Measurements from ENCODE around the gene C1QTNF12.

GRCh38 chr1:1241588-1242219 lies 4.8 kb downstream of the C1QTNF12 start:
- TF ChIP-seq, protein P1, sequence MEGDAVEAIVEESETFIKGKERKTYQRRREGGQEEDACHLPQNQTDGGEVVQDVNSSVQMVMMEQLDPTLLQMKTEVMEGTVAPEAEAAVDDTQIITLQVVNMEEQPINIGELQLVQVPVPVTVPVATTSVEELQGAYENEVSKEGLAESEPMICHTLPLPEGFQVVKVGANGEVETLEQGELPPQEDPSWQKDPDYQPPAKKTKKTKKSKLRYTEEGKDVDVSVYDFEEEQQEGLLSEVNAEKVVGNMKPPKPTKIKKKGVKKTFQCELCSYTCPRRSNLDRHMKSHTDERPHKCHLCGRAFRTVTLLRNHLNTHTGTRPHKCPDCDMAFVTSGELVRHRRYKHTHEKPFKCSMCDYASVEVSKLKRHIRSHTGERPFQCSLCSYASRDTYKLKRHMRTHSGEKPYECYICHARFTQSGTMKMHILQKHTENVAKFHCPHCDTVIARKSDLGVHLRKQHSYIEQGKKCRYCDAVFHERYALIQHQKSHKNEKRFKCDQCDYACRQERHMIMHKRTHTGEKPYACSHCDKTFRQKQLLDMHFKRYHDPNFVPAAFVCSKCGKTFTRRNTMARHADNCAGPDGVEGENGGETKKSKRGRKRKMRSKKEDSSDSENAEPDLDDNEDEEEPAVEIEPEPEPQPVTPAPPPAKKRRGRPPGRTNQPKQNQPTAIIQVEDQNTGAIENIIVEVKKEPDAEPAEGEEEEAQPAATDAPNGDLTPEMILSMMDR (IDR thresholded peaks at IDR 0.05), result no peak
- TF ChIP-seq EP300 (IDR thresholded peaks at IDR 0.05), result no peak
